IPS DF 19.7 (cell line): ENCODE measurements around the gene CELF5.
"Not testable (repeated sequence)": the region's sequence is repeated elsewhere in the genome, so short reads cannot be mapped to it uniquely, and the experiment has no call there.

ENCODE experiments used
- DNase-seq: peaks from one replicate; pipeline ENCODE4 v3.0.0-alpha.2; 2013; ENCODE audit warnings: low read depth, low spot score

The CELF5 gene

DNA sequence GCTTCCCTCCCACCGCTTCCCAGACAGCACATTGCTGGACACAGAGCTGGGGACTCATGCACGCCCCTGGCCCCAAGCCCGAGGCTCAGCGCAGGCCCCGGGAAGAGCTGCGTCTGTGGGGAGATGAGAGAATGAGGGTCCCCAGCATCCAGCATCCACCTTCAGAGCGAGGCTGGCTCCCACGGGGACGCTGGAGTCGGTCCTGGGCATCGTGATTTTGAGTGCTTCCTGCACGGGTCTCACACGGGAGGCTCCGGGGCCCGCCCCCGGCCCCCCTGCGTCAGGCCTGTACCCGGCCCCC lies 34.0 kb upstream of the CELF5 start:
- no peak for DNase-seq

DNA sequence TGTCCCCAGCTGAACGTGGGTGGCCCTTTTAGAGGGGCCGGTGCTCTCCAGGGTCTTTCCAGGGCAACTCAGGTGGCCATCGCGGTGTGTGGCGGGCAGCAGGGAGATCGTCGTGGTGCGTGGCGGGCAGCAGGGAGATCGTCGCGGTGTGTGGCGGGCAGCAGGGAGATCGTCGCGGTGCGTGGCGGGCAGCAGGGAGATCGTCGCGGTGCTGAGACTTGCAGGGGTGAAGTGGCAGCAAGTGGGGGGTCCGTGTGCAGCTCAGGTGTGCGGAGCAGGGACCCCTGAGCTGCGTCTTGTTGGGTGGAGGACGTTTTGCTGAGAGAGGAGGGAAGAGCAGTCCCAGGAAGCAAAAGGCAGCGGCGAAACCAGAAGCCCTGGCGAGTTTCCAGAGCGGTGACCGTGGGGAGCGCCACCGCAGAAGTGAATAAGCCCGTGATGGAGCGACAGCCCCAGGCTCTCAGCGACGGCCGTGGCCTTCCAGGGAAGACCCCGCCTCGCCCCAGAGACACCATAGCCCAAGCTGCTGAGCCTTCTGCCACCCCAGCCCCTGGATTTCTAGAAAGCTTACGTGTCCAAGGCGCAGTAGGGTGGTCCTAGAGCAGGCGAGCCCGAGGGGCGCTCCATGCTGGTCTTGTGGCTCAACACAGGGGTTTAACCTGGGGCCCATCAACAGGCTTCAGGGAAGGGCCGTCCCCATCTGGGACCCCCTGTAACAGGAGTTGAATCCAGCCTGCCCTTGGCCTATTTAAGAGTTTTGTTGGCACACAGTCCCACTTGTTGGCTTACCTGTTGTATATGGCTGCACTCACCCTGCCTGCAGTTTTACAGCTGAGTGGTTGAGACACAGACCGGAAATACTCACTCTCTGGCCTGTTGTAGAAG lies 33.3 kb upstream of the CELF5 start:
- DNase-seq: no peak

DNA sequence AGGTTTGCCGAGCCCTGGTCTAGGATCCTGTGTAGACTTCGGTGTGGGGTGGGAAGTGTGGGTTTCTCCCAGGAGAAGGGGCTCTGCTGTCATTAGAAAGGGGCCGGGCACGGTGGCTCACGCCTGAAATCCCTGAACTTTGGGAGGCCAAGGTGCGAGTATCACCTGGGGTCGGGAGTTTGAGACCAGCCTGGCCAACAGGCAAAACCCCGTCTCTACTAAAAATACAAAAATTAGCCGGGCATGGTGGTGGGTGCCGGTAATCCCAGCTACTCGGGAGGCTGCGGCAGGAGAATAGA lies 32.7 kb upstream of the CELF5 start:
- not testable (repeated sequence) for DNase-seq

DNA sequence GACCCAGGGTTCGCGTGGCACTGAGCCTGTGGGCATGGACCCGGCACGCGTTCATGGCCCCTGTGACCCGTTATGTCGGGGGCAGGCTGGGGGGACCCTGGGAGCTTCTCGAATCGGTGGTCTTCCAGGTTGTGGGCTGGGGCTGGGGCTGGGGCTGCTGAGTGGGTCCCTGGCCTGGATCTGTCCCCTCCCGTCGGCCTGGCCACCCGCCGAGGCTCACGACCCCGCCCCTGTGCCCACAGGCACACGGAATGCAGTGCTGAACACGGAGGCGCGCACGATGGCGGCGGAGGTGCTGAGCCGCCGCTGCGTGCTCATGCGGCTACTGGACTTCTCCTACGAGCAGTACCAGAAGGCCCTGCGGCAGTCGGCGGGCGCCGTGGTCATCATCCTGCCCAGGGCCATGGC lies 32.2 kb upstream of the CELF5 start:
- no peak for DNase-seq

DNA sequence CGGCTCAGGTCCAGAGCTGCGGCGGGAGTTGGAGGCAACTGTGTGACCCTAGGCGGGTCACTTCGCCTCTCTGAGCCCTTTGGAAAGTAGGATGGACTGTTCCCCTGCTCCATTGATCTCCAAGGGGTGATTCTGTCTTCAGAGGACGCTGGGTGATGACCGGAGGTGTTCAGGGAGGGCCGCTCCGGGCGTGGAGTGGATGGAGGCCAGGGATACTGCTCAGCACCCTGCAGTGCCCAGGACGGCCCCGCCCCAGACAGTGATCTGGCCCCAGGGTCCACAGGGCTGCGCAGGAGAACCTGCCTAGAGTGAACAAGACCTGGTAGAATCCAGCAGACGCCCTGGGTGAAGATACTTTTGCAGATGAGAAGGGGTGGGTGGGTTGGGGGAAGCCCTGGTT lies 31.8 kb upstream of the CELF5 start:
- no peak for DNase-seq

DNA sequence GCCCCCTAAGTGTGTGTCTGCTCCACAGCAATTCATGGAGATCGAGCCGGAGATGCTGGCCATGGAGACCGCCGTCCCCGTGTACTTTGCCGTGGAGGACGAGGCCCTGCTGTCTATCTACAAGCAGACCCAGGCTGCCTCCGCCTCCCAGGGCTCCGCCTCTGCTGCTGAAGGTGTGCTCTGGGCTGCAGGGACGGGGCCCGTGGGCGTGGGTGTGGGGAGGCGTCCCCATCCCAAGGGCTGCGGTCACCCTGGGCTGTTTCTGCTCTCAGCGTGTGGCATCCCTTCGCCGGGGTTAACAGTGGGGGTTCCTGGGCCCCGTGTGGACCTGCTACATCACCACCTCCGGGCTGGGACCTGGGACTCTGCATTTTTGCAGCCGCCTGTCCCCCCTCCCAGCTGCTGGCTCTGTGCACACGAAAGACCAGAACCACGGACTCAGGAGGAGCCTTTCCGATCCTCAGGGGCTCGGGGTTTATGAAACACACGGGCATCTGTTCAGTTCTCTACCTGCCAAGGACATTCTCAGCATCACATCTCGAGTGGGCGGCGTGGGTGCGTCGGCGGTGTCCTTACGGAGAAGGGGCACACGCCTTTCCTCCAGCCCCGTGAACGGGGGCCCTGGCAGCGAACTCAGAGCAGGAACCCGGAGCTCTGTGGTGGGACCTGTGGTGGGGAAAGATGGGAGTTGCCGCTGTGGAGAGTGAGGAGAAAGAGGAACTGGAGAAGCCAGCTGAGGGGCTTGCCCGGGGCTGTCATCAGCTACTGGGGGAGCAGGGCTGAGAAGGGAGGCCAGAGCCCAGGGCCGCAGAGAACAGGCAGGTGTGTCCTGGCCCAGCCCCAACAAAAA lies 31.0 kb upstream of the CELF5 start:
- no peak for DNase-seq

DNA sequence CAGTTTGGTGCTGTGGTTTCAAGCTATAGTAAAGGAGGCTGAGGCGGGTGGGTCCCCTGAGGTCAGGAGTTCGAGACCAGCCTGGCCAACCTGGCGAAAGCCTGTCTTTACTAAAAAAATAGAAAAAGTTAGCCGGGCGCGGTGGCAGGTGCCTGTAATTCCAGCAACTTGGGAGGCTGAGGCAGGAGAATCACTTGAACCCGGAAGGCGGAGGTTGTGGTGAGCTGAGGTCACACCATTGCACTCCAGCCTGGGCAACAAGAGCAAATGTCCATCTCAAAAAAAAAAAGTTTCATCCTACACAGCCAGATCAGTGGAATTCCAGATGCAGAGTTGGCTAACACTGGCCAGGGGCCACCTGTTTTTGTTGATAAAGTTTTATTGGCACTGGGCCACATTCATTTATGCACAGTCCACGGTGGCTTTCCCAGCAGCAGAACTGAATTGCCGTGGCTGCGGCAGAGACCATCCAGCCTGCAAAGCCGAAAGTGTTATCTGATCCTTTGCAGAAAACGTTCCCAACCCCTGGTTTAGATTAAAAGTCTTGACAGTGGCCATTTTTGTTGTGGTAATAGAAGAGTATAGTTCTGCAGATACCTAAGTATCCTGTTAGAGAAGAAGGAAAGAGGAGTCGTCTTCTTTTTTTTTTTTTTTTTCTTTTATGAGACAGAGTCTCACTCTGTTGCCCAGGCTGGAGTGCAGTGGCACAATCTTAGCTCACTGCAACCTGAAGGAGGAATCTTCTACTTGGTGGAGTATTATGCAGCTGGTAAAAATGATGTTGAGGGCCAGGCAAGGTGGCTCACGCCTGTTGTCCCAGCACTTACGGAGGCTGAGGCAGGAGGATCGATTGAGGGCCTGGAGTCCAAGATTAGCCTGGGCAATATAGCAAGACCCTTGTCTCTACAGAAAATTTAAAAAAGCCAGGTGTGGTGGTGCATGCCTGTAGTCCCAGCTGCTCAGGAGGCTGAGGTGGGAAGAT lies 30.1 kb upstream of the CELF5 start:
- DNase-seq: no peak

DNA sequence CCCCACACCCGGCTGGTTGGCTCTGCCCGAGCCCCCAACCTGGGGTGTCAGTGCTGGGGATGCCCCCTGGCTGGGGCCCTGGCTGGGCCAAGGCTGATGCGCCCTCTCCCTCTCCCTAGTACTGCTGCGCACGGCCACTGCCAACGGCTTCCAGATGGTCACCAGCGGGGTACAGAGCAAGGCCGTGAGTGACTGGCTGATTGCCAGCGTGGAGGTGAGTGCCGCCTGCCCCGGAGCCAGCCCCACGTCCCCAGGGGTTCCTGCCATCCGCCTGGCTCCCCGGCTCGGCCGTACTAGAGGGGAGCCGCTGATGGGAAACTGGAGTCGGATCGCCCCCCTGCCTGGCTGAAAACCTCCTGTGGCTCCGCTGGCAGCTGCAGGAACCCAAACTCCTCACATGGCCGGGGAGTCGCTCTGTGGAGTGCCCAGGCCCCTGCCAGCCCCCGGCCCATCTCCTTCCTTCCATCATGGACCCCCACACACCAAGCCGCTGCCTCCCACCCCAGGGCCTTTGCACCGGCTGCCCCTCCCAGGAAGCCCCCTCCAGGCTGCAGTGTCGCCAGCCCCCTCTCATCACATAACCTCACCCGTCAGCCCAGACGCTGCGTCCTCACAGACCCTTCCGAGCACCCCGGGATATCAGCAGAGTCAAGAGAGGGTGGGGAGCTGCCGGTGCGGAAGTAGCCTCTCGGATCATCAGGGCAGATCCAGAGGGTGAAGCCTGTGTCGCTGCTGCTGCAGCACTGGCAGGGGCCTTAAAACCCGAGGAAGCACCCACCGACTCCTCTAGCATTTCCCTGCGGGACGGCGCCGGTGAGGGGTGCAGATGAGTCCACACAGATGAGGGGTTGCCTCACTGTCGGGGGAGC lies 28.2 kb upstream of the CELF5 start:
- no peak for DNase-seq

DNA sequence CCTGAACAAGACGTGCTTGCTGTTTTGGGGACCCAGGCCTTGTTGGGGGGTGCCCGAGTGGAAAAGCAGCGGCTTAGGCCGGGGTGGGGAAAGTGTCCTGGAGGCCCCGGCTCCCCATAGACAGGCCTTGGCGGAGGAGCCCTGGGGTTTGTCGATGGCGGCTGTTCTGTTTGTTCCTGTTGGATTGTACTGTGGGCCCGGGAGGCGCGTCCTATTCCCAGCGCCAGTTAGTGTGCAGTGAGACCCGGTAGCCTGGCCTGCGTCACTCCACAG lies 27.6 kb upstream of the CELF5 start:
- DNase-seq: no peak

DNA sequence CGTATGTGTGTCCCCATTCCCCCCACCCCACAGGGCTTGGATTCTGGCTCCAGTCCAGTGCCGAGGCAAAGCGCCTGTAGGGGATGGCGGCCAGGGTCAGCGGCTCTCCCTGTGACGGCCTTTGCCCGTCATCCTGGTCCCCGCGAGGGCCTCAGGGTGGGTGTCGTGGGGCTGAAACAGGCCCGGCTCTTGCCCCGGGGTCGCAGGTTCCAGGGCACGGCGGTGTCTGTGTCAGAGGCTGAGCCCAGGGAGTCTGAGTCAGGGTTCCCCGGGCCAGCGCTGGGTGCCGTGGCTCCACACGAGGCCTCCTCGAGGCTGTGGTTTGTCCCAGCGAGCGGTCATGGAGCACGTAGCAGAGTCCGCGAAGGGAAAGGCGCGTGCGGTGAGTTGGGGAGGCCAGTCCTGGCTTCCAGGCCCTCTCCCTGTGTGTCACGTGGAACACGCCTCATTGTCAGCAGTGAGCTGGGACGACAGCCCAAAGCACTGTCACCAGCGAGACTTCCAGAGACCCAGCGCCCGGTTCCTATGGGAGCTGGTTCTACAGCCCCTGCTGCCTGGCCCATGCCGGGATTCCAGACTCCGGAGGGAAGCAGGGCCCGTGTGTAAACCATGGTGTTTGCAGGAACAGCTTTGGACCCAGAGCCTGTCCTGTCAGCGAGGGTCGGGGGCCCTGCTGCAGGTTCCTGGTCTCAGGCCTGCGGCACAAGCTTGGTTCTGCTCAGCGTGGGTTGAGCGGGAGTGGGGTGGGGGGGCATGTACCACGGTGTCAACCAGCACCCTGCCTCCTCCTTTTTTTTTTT lies 25.4 kb upstream of the CELF5 start:
- DNase-seq: no peak

DNA sequence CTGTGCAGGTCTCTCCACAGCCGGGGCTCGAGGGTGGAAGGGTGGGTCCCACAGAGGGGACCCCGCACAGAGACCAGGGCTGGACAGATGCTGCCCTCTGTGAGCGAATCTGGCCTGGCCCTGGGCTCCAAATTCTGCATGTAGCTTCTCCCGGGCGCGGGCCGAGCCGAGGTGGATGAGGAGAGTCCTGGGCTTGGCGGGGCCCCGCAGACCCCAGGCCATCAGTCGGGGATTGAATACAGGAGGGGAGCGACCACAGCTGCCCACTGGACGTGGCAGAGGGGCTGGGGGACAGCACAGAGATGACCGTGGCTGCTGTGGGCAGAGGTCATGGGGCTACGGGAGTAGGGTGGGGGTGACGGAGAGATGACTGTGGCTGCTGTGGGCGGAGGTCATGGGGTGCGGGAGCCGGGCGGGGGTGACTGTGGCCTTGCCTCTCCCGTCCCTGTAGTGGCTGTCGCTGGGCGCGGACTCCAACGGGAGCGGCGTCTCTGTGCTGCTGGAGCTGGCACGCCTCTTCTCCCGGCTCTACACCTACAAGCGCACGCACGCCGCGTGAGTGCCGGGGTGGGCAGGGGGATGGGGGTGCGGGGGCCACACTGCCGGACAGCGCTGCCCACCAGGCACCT lies 23.3 kb upstream of the CELF5 start:
- no peak for DNase-seq

DNA sequence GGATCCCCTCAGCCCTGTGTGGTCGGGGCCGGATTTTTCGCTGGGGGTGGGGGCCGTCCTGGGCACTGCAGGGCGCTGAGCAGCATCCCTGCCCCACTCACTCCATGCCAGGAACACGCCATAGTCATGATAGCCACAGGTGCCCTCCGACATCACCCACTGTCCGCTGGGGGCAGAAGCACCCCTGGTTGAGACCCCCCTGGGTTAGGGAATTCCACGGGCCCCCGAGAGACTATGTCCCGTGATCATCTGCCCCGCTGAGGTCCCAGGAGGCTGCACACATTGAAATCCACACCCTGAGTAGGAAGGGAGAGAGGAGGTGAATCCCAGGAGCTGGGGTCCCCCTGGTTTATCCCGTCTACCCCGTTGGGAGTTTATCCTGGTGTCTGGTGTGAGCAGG lies 22.6 kb upstream of the CELF5 start:
- no peak for DNase-seq

DNA sequence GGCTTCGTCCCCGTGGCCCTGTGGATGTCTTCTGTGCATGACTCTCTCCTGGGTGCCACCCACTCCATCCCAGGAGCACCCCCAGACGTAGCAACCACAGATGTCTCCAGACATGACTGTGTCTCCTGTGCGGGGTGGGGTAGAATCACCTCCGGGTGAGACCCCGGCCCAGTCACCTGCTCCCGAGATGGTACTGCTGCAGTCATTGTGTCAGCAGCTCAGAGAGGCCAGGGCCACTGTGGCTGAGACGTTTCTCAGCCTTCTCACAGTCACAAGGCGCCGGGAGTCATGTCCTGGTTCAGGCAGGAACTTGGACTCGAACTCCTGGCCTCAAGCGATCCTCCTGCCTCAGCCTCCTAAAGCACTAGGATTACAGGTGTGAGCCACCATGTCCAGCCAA lies 22.1 kb upstream of the CELF5 start:
- DNase-seq: no peak

DNA sequence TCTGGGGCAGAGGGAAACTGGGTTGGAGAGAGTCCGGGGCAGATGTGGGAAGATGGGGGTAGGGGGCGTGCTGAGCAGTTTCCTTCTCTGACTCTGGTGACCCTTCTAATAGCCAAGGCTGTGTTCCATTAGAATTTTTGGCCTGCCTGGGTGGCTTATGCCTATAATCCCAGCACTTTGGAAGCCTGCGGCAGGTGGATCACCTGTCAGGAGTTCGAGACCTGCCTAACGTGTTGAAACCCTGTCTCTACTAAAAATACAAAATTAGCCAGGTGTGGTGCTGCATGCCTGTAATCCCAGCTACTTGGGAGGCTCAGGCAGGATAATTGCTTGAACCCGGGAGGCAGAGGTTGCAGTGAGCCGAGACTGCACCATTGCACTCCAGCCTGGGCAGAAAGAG lies 21.6 kb upstream of the CELF5 start:
- not testable (repeated sequence) for DNase-seq

DNA sequence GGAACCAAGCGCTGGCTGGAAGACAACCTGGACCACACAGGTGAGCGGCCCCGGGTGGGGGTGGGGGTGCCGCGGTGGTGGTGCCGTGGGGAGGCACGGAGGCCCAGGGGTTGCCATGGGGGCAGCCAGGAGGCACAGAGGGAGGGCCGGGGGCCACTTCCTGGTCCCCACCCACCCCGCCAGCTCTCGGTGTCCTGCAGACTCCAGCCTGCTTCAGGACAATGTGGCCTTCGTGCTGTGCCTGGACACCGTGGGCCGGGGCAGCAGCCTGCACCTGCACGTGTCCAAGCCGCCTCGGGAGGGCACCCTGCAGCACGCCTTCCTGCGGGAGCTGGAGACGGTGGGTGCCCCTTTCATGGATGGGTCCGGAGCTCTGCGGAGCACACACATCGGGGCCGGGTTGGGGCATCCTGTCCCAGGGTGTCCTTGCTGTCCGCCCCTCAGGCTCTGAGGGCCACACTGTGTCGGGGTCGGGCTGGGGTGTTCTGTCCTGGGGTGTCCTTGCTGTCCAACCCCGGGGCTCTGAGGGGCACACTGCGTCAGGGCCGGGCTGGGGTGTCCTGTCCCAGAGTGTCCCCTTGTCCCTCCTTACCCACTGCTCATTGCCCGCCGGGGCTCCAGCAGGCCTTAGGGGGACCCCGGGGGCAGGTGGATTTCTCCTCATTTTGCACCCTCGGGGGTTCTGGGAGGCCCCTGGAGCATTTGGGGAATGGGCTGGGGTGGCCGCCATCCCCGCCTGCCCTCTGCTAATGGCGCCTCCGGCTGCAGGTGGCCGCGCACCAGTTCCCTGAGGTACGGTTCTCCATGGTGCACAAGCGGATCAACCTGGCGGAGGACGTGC lies 20.4 kb upstream of the CELF5 start:
- no peak for DNase-seq

DNA sequence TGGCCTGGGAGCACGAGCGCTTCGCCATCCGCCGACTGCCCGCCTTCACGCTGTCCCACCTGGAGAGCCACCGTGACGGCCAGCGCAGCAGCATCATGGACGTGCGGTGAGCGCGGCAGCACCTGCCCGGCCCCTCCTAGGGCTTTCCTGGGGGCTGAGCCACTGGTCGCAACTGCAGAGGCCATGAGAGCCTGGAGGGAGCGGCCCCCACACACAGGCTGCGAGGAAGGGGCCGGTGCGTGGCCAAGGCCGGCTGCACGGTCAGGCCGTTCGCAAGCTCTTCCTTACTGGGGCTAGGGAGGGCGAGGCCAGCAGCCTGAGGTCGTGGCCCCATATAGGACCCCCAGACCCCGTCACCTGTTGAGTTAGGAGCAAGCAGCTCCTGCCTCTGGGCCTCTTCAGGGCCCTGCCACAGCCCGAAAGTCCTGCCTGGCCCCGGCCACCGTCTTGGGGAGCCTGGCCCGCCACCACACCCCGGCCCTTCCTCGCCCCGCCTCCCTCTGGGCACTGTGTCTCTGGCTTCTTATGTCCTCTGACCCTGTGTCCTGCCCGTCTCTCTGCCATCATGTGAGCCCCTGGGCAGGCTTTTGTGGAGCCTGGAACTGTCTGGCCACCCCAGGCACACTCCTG lies 19.7 kb upstream of the CELF5 start:
- no peak for DNase-seq

DNA sequence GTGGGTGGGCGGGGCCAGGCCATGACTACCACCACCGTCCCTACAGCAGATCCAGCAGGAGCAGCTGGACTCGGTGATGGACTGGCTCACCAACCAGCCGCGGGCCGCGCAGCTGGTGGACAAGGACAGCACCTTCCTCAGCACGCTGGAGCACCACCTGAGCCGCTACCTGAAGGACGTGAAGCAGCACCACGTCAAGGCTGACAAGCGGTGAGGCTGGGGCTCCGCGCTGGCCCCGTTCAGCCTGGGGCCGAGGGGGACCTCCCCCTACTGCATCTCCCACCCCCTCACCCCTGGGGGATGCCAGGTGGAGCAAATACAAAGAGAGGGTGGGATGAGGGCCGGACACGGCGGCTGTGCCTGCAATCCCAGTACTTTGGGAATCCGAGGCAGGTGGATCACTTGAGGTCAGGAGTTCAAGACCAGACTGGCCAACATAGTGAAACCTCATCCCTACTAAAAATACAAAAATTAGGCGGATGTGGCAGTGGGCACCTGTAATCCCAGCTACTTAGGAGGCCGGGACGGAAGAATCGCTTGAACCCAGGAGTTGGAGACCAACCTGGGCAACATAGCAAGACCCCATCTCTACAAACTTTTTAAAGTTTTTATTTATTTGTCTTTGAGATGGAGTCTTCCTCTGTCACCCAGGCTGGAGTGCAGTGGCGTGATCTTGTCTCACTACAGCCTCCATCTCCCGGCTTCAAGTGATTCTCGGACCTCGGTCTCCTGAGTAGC lies 18.1 kb upstream of the CELF5 start:
- DNase-seq: no peak
